GM18502 (cell line): ENCODE results near the gene UBXN11.
"Not testable (repeated sequence)": the region's sequence is repeated elsewhere in the genome, so short reads cannot be mapped to it uniquely, and the experiment has no call there.

Source experiments
- ATAC-seq: cut with Tn5 transposase; IDR thresholded peaks from one replicate; pipeline ENCODE4 v1.9.1; 2021; ENCODE audit warnings: mild to moderate bottlenecking; ENCODE audit not compliant: unreplicated experiment, poor library complexity

UBXN11 gene

DNA sequence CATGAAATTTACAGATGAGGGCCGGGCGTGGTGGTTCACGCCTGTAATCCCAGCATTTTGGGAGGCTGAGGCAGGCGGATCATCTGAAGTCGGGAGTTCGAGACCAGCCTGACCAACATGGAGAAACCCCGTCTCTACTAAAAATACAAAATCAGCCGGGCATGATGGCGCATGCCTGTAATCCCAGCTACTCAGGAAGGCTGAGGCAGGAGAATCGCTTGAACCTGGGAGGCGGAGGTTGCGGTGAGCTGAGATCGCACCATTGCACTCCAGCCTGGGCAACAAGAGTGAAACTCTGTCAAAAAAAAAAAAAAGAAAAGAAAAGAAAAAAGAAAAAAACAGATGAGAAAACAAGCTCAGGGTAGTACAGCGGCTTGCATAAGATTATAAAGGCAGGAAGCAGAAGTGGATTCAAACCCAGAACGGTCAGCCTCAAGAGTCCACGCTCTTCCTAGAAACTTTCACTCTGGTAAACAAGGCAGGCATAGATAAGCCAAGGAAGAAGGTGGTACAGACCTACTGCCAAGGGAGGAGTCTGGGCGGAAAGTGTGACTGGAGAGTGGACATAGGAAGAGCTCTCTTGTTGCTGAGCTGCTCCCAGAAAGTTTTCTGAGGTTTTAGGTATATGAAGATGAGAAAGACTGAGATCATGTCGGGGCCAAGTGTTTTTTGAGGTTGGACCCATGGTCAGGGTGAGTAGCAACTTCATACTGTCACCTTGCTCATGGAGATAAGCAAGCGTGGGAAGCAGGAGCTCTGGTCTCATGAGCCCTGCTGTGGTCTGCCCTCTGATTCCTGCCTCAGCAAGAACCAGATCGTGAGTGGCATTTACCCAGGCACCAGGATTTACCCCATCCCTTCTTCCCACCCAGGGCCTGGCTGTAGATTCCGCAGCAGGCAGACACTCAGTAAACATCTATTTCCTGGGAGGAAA lies 1.8 kb upstream of the UBXN11 start:
- ATAC-seq: not testable (repeated sequence)

DNA sequence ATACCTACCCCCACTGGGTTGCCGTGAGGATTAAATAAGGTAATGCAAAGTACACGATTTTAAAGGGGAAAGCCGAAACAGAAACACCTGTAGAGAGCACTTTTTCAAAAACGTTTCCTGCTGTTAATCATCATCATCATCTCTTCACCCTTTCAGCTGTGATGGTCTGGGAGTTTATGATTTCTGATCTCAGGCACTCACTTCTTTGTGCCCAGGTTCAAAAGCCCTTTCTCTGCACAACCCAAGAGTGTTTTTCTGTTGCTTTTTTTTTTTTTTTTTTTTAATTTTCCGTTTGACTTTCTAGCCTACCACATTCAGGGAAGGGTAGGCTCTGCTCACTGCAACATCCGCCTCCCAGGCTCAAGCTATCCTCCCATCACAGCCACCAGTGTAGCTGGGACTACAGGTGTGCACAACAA lies 936 bp upstream of the UBXN11 start:
- ATAC-seq: no peak

DNA sequence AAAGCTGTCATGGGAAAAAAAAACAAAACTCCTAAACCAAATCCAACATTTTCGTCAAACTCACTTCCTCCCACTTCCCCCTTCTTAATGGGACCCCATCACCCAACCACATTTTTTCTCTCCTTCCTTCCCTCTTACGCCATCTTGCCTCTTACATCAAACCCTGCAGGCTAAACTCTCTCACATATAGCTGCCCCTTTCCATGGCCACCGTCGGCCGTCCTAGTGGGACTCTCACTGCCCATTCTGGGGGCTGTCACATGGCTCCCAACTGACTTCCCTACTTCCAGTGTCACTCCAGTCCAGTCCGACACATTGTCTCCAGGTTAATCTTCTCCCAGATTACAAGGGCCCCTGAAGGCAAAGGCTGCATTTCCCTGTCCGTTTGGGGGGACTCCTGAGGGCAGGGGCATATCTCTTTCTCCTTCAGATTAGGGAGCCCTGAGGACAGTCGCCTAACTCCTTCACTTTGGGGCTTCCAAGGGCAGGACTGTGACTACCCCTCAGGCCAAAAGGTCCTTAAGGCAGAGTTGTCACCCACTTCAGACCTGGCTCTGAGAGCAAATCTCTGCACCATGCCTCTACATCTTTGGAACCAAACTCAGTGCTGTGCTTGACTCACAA lies 658 bp downstream of the UBXN11 start:
- ATAC-seq: no peak

- no peak for ATAC-seq
These were observed 3.6 kb downstream of the UBXN11 start for GRCh38 chr1:26302733-26303405.

DNA sequence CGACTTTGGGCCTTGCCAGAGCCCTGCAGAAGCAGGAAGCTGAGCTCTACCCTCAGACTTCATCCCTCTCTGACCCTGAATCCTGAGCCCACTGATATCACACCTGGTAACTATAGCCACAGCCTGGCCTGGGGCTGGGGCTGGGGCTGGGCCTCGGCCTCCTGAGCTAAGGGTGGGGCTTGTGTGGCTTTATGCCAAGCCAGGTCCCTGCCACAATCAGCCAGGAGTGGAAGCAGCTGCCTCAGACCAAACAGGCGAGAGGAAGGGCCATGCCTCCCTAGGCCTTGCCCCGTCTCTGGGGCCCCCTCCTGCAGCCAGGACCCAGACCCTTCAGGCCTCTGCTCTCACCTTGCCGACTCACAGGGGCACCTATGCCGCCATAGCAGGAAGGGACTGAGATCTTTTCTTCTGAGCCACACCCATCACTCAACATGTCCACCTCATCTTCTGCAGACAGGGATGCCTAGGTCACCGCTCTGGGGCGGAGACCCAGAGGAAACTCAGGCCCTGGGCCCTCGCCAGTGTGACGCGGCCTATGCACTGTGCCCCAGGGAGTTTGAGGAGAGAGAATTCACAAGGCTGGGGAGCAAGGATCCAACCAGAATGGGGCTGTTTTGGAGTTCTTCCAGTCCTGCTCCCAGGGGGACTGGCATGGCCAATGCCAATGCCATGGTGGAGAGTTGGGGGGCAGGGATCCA lies 5.7 kb downstream of the UBXN11 start:
- ATAC-seq: no peak

DNA sequence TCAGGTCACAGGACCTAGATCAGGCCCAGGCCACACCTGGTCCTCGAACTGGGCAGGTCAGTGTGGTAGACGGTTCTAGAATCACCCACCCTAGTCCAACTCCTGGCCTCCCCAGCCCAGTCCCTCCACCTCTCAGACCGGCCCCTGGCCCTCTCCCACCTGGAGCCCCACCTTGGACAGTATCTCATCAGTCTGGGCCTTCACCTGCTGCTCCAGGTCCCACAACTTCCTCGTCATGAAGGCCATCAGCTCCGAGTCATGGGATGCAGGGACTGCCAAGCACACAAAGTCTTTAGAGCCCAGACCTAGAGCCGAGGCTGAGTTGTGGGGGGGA lies 8.7 kb downstream of the UBXN11 start:
- ATAC-seq: no peak

DNA sequence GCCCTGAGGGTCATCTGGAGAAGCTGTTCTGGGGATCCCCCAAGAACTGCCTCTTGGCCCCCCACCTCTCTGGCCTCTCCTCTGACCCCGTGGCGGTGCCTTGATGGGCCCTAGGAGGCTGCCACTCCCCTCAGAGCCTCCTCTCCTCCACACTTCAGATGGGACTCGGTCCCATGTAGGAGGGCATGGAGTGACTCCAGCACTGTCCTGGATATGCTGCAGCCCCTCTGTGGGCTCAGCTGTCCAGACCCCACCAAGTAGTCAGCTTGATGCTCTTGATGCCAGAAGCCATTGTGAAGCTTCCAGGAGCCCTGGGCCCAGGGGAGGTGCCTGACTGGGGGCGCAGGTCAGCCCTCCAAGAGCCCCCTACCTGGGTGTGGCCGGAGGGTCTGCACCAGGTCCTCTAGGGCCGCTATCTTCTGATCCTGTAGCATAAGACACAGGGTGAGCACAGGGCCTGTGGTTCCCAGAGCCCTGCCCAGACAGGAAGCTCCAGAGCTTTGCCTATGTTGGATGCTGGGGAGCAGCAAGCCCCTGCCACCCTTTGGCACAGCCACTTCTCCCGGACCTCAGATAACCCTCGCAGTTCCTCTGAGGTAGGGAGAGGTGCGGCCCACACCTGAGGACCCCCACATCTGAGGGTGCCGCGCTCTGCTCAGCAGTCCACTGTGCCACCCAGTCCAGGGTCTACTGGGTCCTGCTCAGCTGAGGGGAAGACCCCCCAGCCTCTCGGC lies 9.2 kb downstream of the UBXN11 start:
- ATAC-seq: no peak

- no peak for ATAC-seq
These were observed 9.9 kb downstream of the UBXN11 start for GRCh38 chr1:26296340-26297056.

- no peak for ATAC-seq
These were observed 11.0 kb downstream of the UBXN11 start for GRCh38 chr1:26295194-26296138.

DNA sequence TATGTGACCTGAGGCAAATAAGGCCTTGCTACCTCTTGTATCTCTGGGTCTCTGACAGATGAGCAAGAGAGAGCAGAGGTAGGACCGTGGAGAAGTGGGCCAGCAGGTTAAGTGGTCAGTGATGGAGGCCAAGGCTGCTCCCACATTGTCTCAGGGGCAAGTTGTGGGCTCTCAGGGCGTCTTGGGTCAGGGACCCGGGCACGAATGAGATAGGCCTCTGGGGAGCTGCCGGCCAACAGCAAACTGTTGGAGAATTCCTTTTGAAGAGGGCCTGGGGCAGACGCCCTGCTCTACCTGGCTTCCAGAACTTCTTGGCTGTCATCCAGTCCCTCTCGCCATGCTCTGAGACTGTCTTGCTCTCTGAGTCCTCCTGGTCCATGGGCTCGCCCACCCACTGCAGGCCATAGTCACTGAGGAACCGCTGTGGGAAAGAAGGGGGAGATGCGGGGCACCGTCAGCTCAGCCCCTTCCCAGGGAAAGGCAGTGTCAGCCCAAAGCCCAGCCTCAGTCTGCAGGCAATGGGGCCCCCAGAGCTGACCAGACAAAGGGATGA lies 12.4 kb downstream of the UBXN11 start:
- no peak for ATAC-seq

- not testable (repeated sequence) for ATAC-seq
These were observed 13.7 kb downstream of the UBXN11 start for GRCh38 chr1:26292735-26293134.

GRCh38 chr1:26291939-26292338 lies 14.5 kb downstream of the UBXN11 start:
- ATAC-seq: no peak

- ATAC-seq: no peak
These were observed 15.0 kb downstream of the UBXN11 start for GRCh38 chr1:26291433-26291832.

- no peak for ATAC-seq
These were observed 15.6 kb downstream of the UBXN11 start for GRCh38 chr1:26290882-26291261.

GRCh38 chr1:26290122-26290881 lies 16.1 kb downstream of the UBXN11 start:
- ATAC-seq: no peak

- ATAC-seq: peak; percentile 39
These were observed 17.0 kb downstream of the UBXN11 start for GRCh38 chr1:26289158-26290059.
